A549 (cell line): ENCODE data around the gene SV2C. TPM values are rescaled to one million over a fixed set of nuclear protein-coding genes. Genes with fewer than 3 reads are reported as not detected.
A peak's percentile ranks its signal among the peaks of the same experiment; 100 is the strongest.

Experiments used
- ATAC-seq, 2 experiments: fragments of 200-7000 bp in 1 of 2; fragments of >200 bp in 1 of 2; cut with Nextera tagmentation in 1 of 2; cut with Tn5 transposase in 1 of 2; 3 replicates each; pipeline versions ENCODE4 v1.8.0 to v1.9.1; 2018 to 2020; ENCODE audit warnings: mild to moderate bottlenecking in 1 of 2, moderate library complexity in 1 of 2
- CTCF ChIA-PET: fragments of 300-600 bp; sonication (Branson Sonifier 250); formaldehyde crosslinking; extraction: SDS; loops from one replicate; lab custom pipeline; 2021; ENCODE audit warnings: antibody characterized with exemption, inconsistent platforms; lab: Yijun Ruan, JAX
- POLR2A ChIA-PET: fragments of 350-600 bp; formaldehyde crosslinking; extraction: SDS; loops from one replicate; lab custom pipeline; 2021; ENCODE audit warnings: antibody characterized with exemption, inconsistent platforms; lab: Yijun Ruan, JAX
- DNase-seq, 2 experiments: peaks; one replicate each; pipeline versions ENCODE4 v3.0.0 to v3.0.0-alpha.2; 2011 to 2016; ENCODE audit warnings: low read depth in 1 of 2, low spot score in 1 of 2
- FAIRE-seq: peaks from 2 replicates; lab custom pipeline; 2011; peaks lifted over from hg19 to GRCh38; lab: Jason Lieb, UNC
- H3K27ac ChIP-seq, 2 experiments: fragments of >200 bp; sonication (Bioruptor Twin); formaldehyde crosslinking; 3 replicates each; pipeline ENCODE4 v1.5.1; 2016 to 2017
- H3K4me1 ChIP-seq: fragments of >200 bp; sonication (Bioruptor Twin); formaldehyde crosslinking; 3 replicates; pipeline ENCODE4 v1.6.1; 2016
- H3K4me2 ChIP-seq: fragments of >200 bp; sonication (Bioruptor Twin); formaldehyde crosslinking; 3 replicates; pipeline ENCODE4 v1.6.1; 2016
- H3K4me3 ChIP-seq: fragments of >200 bp; sonication (Bioruptor Twin); formaldehyde crosslinking; 3 replicates; pipeline ENCODE4 v1.5.1; 2016
- H3K9me3 ChIP-seq: fragments of >200 bp; sonication (Bioruptor Twin); formaldehyde crosslinking; 3 replicates; pipeline ENCODE4 v1.6.1; 2016
- ATOH8 ChIP-seq: fragments of 250-450 bp; sonication (Bioruptor Pico); IDR thresholded peaks from 2 replicates; pipeline ENCODE4 v1.5.0; 2020; ENCODE audit warnings: low read depth, mild to moderate bottlenecking, moderate library complexity
- BCL3 ChIP-seq: fragments of >200 bp; sonication (Bioruptor Twin); formaldehyde crosslinking; IDR thresholded peaks from 3 replicates; pipeline ENCODE4 v1.6.1; 2016
- BHLHE40 ChIP-seq: IDR thresholded peaks from 2 replicates; pipeline ENCODE4 v1.6.1; 2012; ENCODE audit warnings: low read depth, low read length, inconsistent platforms
- CHD2 ChIP-seq: fragments of 150-350 bp; IDR thresholded peaks from 2 replicates; pipeline ENCODE4 v1.6.1; 2014; ENCODE audit warnings: low read length; ENCODE audit not compliant: partially characterized antibody
- CHD4 ChIP-seq: fragments of 200-600 bp; sonication (generic); IDR thresholded peaks from 2 replicates; pipeline ENCODE4 v1.6.1; 2016; ENCODE audit warnings: antibody characterized with exemption, mild to moderate bottlenecking, borderline replicate concordance
- E2F6 ChIP-seq: IDR thresholded peaks from 2 replicates; pipeline ENCODE4 v1.6.1; 2012; ENCODE audit warnings: low read depth, borderline replicate concordance
- ELK1 ChIP-seq: fragments of 150-350 bp; IDR thresholded peaks from 2 replicates; pipeline ENCODE4 v1.6.1; 2014; ENCODE audit warnings: low read depth, mild to moderate bottlenecking, low read length
- ESRRA ChIP-seq: fragments of 150-350 bp; IDR thresholded peaks from 2 replicates; pipeline ENCODE4 v1.6.1; 2014; ENCODE audit warnings: mild to moderate bottlenecking, low read length, borderline replicate concordance
- FOXS1 ChIP-seq: fragments of 250-450 bp; sonication (Bioruptor Pico); IDR thresholded peaks from 2 replicates; pipeline ENCODE4 v1.5.0; 2020; ENCODE audit warnings: mild to moderate bottlenecking, moderate library complexity
- HDAC2 ChIP-seq: fragments of 200-600 bp; sonication (generic); IDR thresholded peaks from 2 replicates; pipeline ENCODE4 v1.6.1; 2016
- HEYL ChIP-seq: fragments of 250-450 bp; sonication (Bioruptor Pico); IDR thresholded peaks from 2 replicates; pipeline ENCODE4 v1.8.0; 2021; ENCODE audit warnings: mild to moderate bottlenecking, moderate library complexity
- HOXA7 ChIP-seq: fragments of 250-450 bp; sonication (Bioruptor Pico); IDR thresholded peaks from 2 replicates; pipeline ENCODE4 v1.5.0; 2020; ENCODE audit warnings: mild to moderate bottlenecking, moderate library complexity
- HOXB5 ChIP-seq: fragments of 250-450 bp; sonication (Bioruptor Pico); IDR thresholded peaks from 2 replicates; pipeline ENCODE4 v1.5.0; 2020; ENCODE audit warnings: mild to moderate bottlenecking, moderate library complexity
- JUN ChIP-seq, 2 experiments: fragments of >200 bp; sonication (Bioruptor Twin); formaldehyde crosslinking; IDR thresholded peaks; 2 replicates in 1 of 2; 3 replicates in 1 of 2; pipeline ENCODE4 v1.6.1; 2016 to 2017
- KDM1A ChIP-seq: fragments of 200-600 bp; sonication (generic); IDR thresholded peaks from 2 replicates; pipeline ENCODE4 v1.6.1; 2016; ENCODE audit warnings: low read depth, mild to moderate bottlenecking
- KDM5A ChIP-seq: fragments of 200-600 bp; sonication (generic); IDR thresholded peaks from 2 replicates; pipeline ENCODE4 v1.6.1; 2016; ENCODE audit warnings: antibody characterized with exemption, mild to moderate bottlenecking
- MYC ChIP-seq: IDR thresholded peaks from 2 replicates; pipeline ENCODE4 v1.6.1; 2012; ENCODE audit warnings: mild to moderate bottlenecking, inconsistent platforms, low read length, improper control_type of control experiment, borderline replicate concordance
- NFE2L2 ChIP-seq: fragments of 150-350 bp; conservative IDR thresholded peaks from 2 replicates; pipeline ENCODE4 v1.6.1; 2014; ENCODE audit warnings: low read length
- NPAS2 ChIP-seq: fragments of 250-450 bp; sonication (Bioruptor Pico); IDR thresholded peaks from 2 replicates; pipeline ENCODE4 v1.8.0; 2022; ENCODE audit warnings: mild to moderate bottlenecking, moderate library complexity, borderline replicate concordance
- NR3C1 ChIP-seq: fragments of >200 bp; sonication (Bioruptor Twin); formaldehyde crosslinking; IDR thresholded peaks from 3 replicates; pipeline ENCODE4 v1.6.1; 2017
- PHF8 ChIP-seq: fragments of 200-600 bp; sonication (generic); IDR thresholded peaks from 2 replicates; pipeline ENCODE4 v1.6.1; 2016; ENCODE audit warnings: low read depth, mild to moderate bottlenecking, antibody characterized with exemption, moderate library complexity, borderline replicate concordance
- RCOR1 ChIP-seq: fragments of 150-350 bp; IDR thresholded peaks from 2 replicates; pipeline ENCODE4 v1.6.1; 2014; ENCODE audit warnings: antibody characterized with exemption, low read length, low read depth
- SMC3 ChIP-seq: fragments of >200 bp; sonication (Bioruptor Twin); formaldehyde crosslinking; IDR thresholded peaks from 3 replicates; pipeline ENCODE4 v1.6.1; 2018; ENCODE audit warnings: inconsistent platforms
- TFCP2L1 ChIP-seq: fragments of 250-450 bp; sonication (Bioruptor Pico); IDR thresholded peaks from 2 replicates; pipeline ENCODE4 v1.5.0; 2021; ENCODE audit warnings: mild to moderate bottlenecking
- ZC3H11A ChIP-seq: fragments of 450-650 bp; IDR thresholded peaks from 2 replicates; pipeline ENCODE4 v1.6.1; 2014; ENCODE audit warnings: antibody characterized with exemption, mild to moderate bottlenecking
- ZSCAN20 ChIP-seq: fragments of 250-450 bp; sonication (Bioruptor Pico); IDR thresholded peaks from 2 replicates; pipeline ENCODE4 v1.8.0; 2022; ENCODE audit warnings: mild to moderate bottlenecking, moderate library complexity
- WGBS: methylation state at CpG from one replicate; pipeline ENCODE4 v1.1.6; 2017; ENCODE audit errors: missing lambda C conversion rate; 5-methylcytosine and 5-hydroxymethylcytosine counted together
- polyA plus RNA-seq, 4 experiments: library from polyadenylated mRNA; depleted of rRNA in 3 of 4; stranded (reverse); fragments of >200 nt; fragmentation: RNase III in 1 of 4; extraction: RNeasy Plus Mini Kit Qiagen cat#74134 plus additional on column Dnase treatment in 1 of 4; gene quantifications; 2 replicates in 3 of 4; 3 replicates in 1 of 4; pipeline ENCODE4 v1.2.3, GENCODE V29; 2011 to 2017

Gene SV2C
- polyA plus RNA-seq, 2 of the 4 experiments (the other 2 are of a cell fraction), result not detected

- POLR2A ChIA-PET, result no interaction called here
- no peak overlapping the region for H3K4me2 ChIP-seq
- H3K4me1 ChIP-seq, result no peaks in the 10 kb centered on the region
- H3K9me3 ChIP-seq, result no peaks in the 10 kb centered on the region
- DNase-seq, result no peak
- H3K4me3 ChIP-seq, result no peak overlapping the region
- TF ChIP-seq ATOH8 (CRISPR knock-in tag), result no peak
- TF ChIP-seq TFCP2L1 (CRISPR knock-in tag), result no peak
- no peak for ATAC-seq
- FAIRE-seq, result no peak
- H3K27ac ChIP-seq, result no peak overlapping the region
- CTCF ChIA-PET, result interaction anchor here (0.6 to 1.1 kb wide), 2 partner anchors 18 to 129 kb away, joined by 3 read pairs; no protein-coding TSS in a partner anchor
Observed at GRCh38 chr5:76274571-76274970, 191.4 kb downstream of the SV2C start.

GRCh38 chr5:76277736-76278135 lies 194.6 kb downstream of the SV2C start:
- ChIA-PET POLR2A (no interaction called here), CTCF (no interaction called here)
- ATAC-seq, result no peak
- Histone ChIP-seq H3K27ac (no peak overlapping the region), H3K4me2 (no peak overlapping the region), H3K9me3 (no peaks in the 10 kb centered on the region), H3K4me3 (no peak overlapping the region), H3K4me1 (no peaks in the 10 kb centered on the region)
- TF ChIP-seq HDAC2 (no peak), NFE2L2 (no peak), FOXS1 (CRISPR knock-in tag) (no peak), RCOR1 (no peak), CHD4 (no peak), NR3C1 (no peak), KDM1A (no peak), MYC (no peak), TFCP2L1 (CRISPR knock-in tag) (no peak), ESRRA (no peak), CHD2 (no peak), ELK1 (no peak)
- DNase-seq, result no peak
- no peak for FAIRE-seq

GRCh38 chr5:76278261-76278789 lies 195.1 kb downstream of the SV2C start:
- CTCF ChIA-PET, result interaction anchor here (1.6 kb wide), 1 partner anchor 10 kb away, joined by 5 read pairs; no protein-coding TSS in a partner anchor
- TF ChIP-seq BHLHE40 (no peak), SMC3 (no peak), E2F6 (no peak), TFCP2L1 (CRISPR knock-in tag) (no peak), ZC3H11A (no peak)
- TF ChIP-seq, all 56 proteins: peak for 0

GRCh38 chr5:76280494-76280893 lies 197.3 kb downstream of the SV2C start:
- DNase-seq (no peak), FAIRE-seq (no peak), ATAC-seq (no peak)
- ChIA-PET POLR2A (no interaction called here), CTCF (interaction anchor here (0.9 kb wide), 1 partner anchor 28 kb away, joined by 4 read pairs; no protein-coding TSS in a partner anchor)
- no peak overlapping the region for H3K27ac ChIP-seq
- H3K9me3 ChIP-seq, result no peaks in the 10 kb centered on the region
- WGBS, result 59% methylated on average over 11 of the region's 14 CpGs
- no peaks in the 10 kb centered on the region for H3K4me1 ChIP-seq
- no peak overlapping the region for H3K4me2 ChIP-seq
- H3K4me3 ChIP-seq, result no peak overlapping the region
- no peak for TF ChIP-seq ZSCAN20 (CRISPR knock-in tag)
- no peak for TF ChIP-seq HOXB5 (CRISPR knock-in tag)
- TF ChIP-seq CHD4, result no peak
- TF ChIP-seq HEYL, result no peak
- no peak for TF ChIP-seq BCL3
- no peak for TF ChIP-seq E2F6
- no peak for TF ChIP-seq KDM5A
- no peak for TF ChIP-seq JUN (IDR thresholded peaks at IDR 0.05)
- no peak for TF ChIP-seq HOXA7 (CRISPR knock-in tag)
- TF ChIP-seq PHF8, result no peak
- TF ChIP-seq NR3C1, result no peak
- TF ChIP-seq NPAS2 (CRISPR knock-in tag), result no peak

More at GRCh38 chr5:76278261-76278789, 195.1 kb downstream of the SV2C start:
- Histone ChIP-seq H3K4me2 (no peak overlapping the region), H3K27ac (no peak overlapping the region), H3K4me3 (no peak overlapping the region), H3K4me1 (no peaks in the 10 kb centered on the region), H3K9me3 (no peaks in the 10 kb centered on the region)
- 56% methylated on average over 5 of the region's 5 CpGs for WGBS
- no peak for FAIRE-seq
- ATAC-seq, result 0 out of 6 replicates have a peak, but pooled peaks of 1 of the 2 experiments have one; percentile 19
- POLR2A ChIA-PET, result no interaction called here
- no peak for DNase-seq
